GM18517 (cell line): ENCODE results near the gene LACTB.

Experiments
- ATAC-seq: cut with Tn5 transposase; IDR thresholded peaks from one replicate; pipeline ENCODE4 v1.9.1; 2021; ENCODE audit warnings: mild to moderate bottlenecking, moderate library complexity; ENCODE audit not compliant: unreplicated experiment

Gene LACTB

DNA sequence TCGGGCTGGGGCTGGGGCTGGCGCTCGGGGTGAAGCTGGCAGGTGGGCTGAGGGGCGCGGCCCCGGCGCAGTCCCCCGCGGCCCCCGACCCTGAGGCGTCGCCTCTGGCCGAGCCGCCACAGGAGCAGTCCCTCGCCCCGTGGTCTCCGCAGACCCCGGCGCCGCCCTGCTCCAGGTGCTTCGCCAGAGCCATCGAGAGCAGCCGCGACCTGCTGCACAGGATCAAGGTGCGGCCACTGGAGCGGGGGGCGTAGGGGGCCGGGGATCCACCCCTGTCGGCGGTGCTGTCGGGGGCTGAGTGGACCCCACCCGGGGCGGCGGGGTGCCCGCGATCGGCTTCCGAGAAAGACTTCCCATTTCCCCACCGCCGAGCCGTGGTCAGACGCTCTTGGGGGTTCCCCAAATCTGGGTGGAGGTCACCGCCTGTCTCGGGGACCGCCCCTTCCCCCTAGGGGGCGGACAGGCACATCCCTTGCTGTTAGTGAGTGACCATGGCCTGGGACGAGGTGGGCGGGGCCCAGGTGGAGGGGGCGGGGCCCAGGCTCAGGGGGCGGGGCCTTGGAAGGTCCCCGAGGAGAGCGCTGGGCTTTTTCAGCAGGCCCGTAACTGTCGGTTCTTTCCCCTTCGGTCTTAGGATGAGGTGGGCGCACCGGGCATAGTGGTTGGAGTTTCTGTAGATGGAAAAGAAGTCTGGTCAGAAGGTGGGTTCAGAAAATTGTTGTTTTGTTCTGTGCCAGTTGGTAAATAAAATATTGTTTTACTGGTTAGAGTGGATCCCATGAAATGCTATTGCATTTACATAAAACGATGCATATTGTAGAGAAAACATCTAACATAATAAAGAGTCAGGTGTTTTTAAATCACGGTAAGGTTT lies 578 bp downstream of the LACTB start:
- ATAC-seq, result peak; percentile 80

DNA sequence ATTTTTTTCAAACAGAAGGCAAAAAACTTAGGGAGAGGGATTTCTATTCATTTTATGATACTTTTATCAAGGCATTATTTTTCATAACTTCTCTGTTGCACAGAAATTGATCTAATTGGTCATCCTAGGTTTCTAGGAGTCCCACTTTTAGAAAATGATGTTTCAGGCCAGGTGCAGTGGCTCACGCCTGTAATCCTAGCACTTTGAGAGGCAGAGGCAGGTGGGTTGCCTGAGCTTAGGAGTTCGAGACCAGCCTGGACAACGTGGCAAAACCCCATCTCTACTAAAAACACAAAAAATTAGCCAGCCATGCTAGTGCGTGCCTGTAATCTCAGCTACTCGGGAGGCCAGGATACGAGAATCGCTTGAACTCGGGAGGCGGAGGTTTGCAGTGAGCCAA lies 2.8 kb downstream of the LACTB start:
- ATAC-seq, result no peak

DNA sequence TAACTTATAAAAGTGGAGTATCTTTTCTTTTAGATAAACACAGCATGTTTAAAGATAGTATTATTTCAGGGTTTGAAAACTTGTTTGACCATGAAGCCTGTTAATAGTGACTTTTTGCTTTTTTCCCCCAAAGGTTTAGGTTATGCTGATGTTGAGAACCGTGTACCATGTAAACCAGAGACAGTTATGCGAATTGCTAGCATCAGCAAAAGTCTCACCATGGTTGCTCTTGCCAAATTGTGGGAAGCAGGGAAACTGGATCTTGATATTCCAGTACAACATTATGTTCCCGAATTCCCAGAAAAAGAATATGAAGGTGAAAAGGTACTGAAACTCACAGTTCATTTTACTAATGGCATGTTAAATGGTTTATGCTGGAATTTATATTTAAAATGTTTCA lies 5.1 kb downstream of the LACTB start:
- no peak for ATAC-seq

GRCh38 chr15:63133786-63134185 lies 12.1 kb downstream of the LACTB start:
- ATAC-seq, result no peak

DNA sequence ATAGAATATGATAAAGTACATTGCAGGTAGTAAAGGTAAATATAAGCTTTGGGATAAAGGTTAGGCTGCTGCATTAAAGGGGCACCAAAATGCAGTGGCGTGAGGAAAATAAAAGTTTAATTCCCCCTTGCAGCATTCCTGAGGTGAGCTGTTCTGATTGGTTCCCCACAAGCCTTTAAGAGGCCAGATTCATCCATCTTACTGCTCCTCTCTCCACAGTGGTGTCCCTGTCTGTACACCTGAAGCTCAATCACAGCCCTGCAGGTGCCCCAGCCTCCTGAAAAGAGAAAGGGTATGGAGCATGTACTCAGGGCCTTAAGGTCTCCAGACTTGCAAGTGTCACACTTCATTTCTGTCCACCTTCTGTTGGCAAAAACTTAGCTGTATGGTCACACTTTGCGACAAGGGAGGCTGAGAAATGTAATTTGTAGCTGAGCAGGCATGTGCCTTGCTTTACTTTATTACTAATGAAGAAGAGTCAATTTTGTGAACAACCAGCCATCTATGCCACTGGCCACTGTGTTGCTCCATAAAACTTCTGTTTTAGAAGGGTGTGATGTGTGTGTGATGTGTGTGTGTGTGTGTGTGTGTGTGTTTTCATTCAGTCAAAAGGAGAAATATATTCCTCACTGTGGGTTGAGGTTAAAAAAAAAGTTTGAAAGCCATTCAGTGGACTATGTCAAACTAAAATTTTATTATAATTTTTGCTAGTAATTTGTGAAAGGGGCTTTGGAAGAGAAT lies 12.8 kb downstream of the LACTB start:
- no peak for ATAC-seq

DNA sequence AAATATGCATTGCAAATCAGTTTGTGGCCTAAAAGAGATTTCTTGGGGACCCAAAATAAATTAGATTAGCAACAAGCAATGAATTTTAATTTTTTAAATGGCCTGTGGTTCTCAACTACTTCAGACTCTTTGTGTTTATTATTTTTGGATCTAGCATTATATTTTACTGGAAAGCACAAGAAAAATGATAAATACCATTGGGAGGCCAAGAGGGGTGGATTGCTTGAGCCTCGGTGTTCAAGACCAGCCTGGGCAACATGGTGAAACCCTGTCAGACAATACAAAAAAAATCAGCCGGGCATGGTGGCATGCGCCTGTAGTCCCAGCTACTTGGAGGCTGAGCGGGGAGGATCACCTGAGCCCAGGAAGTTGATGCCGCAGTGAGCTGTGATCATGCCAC lies 13.6 kb downstream of the LACTB start:
- ATAC-seq, result no peak

- no peak for ATAC-seq
These were observed 14.1 kb downstream of the LACTB start for GRCh38 chr15:63135804-63136203.

- no peak for ATAC-seq
These were observed 15.1 kb downstream of the LACTB start for GRCh38 chr15:63136742-63137141.

GRCh38 chr15:63140936-63141335 lies 19.3 kb downstream of the LACTB start:
- ATAC-seq, result no peak

DNA sequence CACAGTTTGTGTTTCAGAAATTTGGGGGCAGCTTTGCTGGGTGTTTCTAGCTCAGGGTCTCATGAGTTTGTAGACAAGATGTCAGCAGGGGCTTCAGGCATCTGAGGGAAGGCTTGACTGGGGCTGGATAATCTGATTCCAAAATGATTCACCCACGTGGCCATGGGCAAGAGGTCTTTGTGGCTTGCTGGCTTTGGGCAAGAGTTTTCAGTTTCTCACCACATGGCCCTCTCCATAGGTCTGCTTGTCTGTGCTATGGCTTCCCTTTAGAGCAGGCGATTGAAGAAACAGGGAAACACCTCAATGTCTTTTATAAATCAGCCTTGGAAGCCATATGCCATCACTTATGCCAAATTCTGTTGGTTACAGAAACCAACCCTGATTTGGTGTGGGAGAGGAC lies 23.8 kb downstream of the LACTB start:
- ATAC-seq, result no peak

DNA sequence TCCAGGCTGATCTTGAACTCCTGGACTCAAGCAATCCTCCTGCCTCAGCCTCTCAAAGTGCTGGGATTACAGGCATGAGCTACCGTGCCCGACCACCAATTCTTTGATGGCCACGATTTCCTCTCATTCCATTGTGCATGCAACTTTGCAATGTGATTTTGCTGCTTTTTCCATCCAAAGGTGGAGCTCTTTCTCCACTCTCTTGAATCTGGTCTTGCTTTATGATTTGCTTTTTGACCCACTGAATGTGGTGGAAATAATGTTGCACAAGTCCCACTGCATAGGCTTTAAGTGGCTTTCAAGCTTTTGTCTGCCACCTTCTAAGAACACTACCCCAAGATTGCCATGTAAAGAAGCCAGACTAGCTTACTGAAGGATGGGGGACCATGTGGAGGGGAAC lies 25.0 kb downstream of the LACTB start:
- no peak for ATAC-seq

DNA sequence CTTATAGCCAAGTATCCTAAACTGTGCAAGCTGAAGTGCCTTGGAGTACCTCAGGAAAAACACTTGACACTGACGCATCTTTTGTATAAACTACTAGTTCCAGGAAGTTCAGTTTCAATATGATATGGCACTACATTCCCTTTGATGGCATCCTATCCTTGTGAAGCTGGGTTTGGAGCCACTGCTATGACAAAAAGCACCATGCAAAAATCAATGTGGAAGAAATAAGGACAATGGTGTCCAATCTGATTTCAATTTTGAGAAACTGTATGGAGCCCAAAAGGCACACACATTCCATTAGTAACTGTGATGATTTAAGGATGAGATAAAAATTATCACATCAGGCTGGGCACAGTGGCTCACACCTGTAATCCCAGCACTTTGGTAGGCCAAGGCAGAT lies 30.0 kb downstream of the LACTB start:
- ATAC-seq, result no peak

DNA sequence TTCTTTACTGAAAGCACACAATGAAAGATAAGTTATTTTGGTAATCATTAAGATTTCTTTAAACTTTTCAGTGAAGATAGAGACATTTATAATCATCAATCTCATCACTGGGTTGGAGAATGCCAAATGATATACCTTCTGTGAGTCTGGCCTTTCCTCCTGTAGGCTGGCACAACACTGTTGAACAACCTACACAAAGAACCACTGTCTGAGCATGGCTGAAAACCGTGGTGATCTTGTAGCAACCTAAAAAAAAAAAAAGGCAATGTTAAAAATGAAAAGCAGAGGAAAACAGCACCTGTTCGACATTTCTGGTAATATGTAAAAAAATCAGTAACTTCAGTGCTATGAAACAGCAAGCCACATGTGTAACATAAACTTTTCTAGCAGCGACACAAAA lies 33.8 kb downstream of the LACTB start:
- ATAC-seq, result no peak

GRCh38 chr15:63156086-63156710 lies 34.5 kb downstream of the LACTB start:
- ATAC-seq, result no peak

GRCh38 chr15:63156755-63157117 lies 35.1 kb downstream of the LACTB start:
- peak; percentile 14 for ATAC-seq

- ATAC-seq, result peak; percentile 83
These were observed 35.6 kb downstream of the LACTB start, which contains the start of gene RPS27L for GRCh38 chr15:63157118-63157843. Gene RPS27L, minus strand, starts transcription at chr15:63157477. Its CDS starts 72 bp downstream, at chr15:63157405.

- peak; percentile 31 for ATAC-seq
These were observed 36.3 kb downstream of the LACTB start for GRCh38 chr15:63157891-63158431.

- ATAC-seq, result no peak
These were observed 39.0 kb downstream of the LACTB start for GRCh38 chr15:63160638-63161037.

DNA sequence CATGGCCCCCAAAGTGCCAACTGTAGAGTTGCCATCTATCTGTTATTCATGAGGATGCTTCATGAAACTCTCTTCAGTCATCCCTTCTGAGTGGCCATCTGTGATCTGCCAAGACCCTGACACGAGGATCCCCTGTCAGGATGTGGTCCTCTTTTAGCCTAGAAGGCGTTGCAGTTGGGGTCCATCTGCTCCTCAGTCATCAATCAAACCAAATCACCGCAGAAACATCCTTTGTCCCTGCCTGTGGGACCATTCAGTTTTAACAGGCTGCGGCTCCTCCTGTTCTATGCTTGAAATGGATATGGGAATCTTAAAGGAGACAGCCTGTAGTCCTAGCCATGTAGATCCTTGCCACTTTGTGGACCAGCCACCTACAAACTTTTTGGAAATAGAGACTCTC lies 41.6 kb downstream of the LACTB start:
- ATAC-seq, result no peak

DNA sequence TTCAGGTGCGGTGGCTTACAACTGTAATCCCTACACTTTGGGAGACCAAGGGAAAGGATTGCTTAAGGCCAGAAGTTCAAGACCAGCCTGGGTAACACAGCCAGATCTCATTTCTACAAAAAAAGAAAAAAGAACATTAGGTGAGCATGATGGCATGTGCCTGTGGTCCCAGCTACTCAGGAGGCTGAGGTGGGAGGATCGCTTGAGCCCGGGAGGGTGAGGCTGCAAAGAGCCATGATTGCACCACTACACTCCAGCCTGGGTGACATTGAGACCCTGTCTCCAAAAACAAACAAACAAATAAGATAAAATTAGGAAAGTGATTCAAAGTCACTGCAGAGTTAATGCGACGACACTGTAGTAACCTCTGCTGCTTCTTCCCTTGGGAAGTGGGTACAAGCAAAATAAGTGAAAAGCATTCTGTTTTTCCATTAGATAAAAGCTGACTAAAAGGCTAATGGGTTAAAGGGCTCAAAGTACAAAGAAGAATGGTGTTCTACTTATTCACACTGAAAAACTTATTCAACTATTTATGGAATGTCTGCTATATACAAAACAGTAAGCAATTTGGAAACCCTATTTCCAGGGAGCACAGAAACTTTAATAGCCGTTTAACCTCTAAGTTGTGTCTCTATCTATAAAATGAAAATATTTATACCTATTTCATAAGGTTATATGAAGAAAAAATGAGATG lies 43.7 kb downstream of the LACTB start:
- ATAC-seq, result no peak
